ENCODE results near the gene FOXP1. TPM values are rescaled to one million over a fixed set of nuclear protein-coding genes. Genes with fewer than 3 reads are reported as not detected.

FOXP1 gene
- total RNA-seq, 1 donor from 2014 or later, result 195 TPM

DNA sequence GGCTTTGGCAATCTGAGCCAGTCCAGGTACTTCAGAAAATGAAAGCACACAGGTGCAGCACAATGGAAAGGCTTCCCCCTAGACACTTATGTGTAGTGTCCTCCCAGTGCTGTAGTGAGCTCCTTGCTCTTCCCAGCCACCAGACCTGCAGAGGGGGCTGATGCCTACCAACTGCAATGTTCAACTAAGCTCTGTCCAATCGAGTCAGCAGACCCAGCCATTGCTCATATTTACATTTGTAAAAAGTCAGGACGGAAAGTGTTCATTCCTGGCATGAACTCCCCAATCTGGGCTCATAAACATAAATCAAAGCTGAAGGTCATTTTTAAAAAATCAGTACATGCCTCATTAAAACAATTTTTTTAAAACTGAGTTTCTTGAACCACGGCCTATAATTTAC lies 73.0 kb downstream of the FOXP1 start:
- no peak overlapping the region for H3K27ac Mint-ChIP-seq (ENCODE audit: unreplicated experiment)
- TF ChIP-seq, protein P1, sequence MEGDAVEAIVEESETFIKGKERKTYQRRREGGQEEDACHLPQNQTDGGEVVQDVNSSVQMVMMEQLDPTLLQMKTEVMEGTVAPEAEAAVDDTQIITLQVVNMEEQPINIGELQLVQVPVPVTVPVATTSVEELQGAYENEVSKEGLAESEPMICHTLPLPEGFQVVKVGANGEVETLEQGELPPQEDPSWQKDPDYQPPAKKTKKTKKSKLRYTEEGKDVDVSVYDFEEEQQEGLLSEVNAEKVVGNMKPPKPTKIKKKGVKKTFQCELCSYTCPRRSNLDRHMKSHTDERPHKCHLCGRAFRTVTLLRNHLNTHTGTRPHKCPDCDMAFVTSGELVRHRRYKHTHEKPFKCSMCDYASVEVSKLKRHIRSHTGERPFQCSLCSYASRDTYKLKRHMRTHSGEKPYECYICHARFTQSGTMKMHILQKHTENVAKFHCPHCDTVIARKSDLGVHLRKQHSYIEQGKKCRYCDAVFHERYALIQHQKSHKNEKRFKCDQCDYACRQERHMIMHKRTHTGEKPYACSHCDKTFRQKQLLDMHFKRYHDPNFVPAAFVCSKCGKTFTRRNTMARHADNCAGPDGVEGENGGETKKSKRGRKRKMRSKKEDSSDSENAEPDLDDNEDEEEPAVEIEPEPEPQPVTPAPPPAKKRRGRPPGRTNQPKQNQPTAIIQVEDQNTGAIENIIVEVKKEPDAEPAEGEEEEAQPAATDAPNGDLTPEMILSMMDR (IDR thresholded peaks at IDR 0.05), result peak; percentile 62
- peak overlapping the region; percentile 67 for H3K4me3 Mint-ChIP-seq (ENCODE audit: unreplicated experiment)
- H3K4me1 Mint-ChIP-seq (ENCODE audit: unreplicated experiment), result peaks cover 14% of the 10 kb centered on the region
- H3K27me3 Mint-ChIP-seq (ENCODE audit: unreplicated experiment), result no peaks in the 10 kb centered on the region
- H3K9me3 Mint-ChIP-seq (ENCODE audit: unreplicated experiment), result no peaks in the 10 kb centered on the region
- no peak for DNase-seq (ENCODE audit: extremely low spot score, unreplicated experiment)
- peaks cover 10% of the 10 kb centered on the region for H3K36me3 Mint-ChIP-seq (ENCODE audit: unreplicated experiment)

DNA sequence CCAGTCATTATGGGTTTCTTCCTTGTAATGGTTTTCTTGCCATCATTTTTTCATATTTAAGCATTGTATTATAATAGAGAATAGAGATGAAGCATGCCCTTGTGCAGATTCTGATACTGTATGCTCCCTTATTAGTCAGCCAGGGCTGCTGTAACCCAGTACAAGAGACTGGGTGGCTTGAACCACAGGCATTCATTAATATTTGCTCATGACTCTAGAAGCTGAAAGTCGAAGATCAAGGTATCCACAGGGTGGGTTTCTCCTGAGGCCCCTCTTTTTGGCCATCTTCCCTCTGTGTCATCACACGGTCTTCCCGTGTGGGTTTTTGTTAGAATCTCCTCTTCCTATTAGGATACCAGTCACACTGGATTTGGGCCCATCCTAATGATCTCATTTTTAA lies 74.5 kb downstream of the FOXP1 start:
- Mint-ChIP-seq H3K4me3 (ENCODE audit: unreplicated experiment) (no peak overlapping the region), H3K4me1 (ENCODE audit: unreplicated experiment) (peaks cover 25% of the 10 kb centered on the region), H3K27ac (ENCODE audit: unreplicated experiment) (no peak overlapping the region), H3K36me3 (ENCODE audit: unreplicated experiment) (peaks cover 12% of the 10 kb centered on the region), H3K9me3 (ENCODE audit: unreplicated experiment) (no peaks in the 10 kb centered on the region), H3K27me3 (ENCODE audit: unreplicated experiment) (no peaks in the 10 kb centered on the region)
- no peak for DNase-seq (ENCODE audit: extremely low spot score, unreplicated experiment)
- TF ChIP-seq, protein P1 (IDR thresholded peaks at IDR 0.05), result no peak

DNA sequence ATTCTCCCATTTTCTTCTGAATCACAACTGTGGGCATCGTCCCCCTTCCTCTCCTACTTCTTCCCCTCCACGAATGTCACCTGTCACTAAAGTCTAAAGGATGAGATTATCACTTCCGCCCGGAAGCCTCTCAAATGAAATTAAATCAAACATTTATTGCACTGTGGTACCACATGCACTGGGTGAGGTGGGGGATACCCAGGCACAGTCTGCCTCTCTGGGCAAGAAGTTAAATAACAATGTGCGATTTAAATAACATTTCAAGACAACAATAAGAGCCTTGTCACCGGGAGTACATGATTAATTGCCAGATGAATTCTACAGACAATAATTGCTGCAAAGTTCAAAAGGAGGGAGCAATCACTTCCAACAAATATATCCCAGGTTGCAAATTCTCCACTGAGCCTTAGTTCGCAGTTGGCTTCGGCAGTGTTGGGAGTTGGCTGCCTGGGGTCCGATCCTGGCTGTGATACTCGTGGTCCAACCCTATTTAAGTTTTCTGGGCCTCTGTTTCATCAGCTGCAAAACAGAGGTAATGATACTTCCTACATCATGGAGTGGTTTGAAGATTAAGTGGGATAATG lies 77.7 kb downstream of the FOXP1 start:
- Mint-ChIP-seq H3K4me1 (ENCODE audit: unreplicated experiment) (peaks cover 48% of the 10 kb centered on the region), H3K36me3 (ENCODE audit: unreplicated experiment) (peaks cover 19% of the 10 kb centered on the region), H3K9me3 (ENCODE audit: unreplicated experiment) (no peaks in the 10 kb centered on the region), H3K4me3 (ENCODE audit: unreplicated experiment) (no peak overlapping the region), H3K27ac (ENCODE audit: unreplicated experiment) (peak overlapping the region; percentile 73), H3K27me3 (ENCODE audit: unreplicated experiment) (no peaks in the 10 kb centered on the region)
- TF ChIP-seq, protein P1 (IDR thresholded peaks at IDR 0.05), result no peak
- DNase-seq (ENCODE audit: extremely low spot score, unreplicated experiment), result no peak

DNA sequence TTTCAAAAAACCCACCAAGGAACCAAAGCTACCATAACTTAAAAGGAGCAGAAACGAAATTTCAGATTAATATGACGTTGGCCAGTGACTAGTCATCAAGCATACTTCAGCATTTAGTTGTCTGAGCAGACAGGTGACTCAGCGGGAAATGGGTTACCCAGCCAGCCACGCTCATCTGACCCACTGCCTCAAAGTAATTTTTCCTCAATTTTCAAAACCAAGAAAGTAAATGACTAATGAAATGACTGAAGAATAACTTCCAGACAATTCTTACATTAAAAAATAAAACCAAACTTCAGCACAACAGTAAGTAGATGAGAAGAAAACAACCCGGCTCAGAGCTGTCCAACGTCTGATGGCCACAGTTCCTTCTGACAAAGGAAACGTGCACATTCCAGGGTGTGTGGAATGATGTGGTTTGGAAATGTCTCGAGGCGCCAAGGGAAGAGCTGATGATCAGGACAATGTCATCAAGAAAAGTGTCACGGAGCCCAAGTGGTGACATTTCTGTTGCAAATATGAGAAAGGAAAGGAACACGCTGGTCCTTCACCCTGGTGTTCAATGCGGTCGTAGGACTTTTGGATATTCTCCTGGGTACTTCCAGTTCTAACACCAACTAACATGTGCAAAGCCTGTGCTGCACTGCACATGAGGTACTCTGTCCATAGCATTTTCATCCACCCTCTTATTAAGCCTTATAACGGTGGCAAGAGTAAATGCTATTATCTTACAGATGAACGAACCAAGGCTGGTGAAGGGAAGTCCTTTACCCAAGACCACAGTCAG lies 79.1 kb downstream of the FOXP1 start:
- peak overlapping the region; percentile 96 for H3K27ac Mint-ChIP-seq (ENCODE audit: unreplicated experiment)
- no peaks in the 10 kb centered on the region for H3K27me3 Mint-ChIP-seq (ENCODE audit: unreplicated experiment)
- DNase-seq (ENCODE audit: extremely low spot score, unreplicated experiment), result no peak
- H3K9me3 Mint-ChIP-seq (ENCODE audit: unreplicated experiment), result no peaks in the 10 kb centered on the region
- H3K36me3 Mint-ChIP-seq (ENCODE audit: unreplicated experiment), result peaks cover 19% of the 10 kb centered on the region
- TF ChIP-seq, protein P1 (IDR thresholded peaks at IDR 0.05), result no peak
- H3K4me1 Mint-ChIP-seq (ENCODE audit: unreplicated experiment), result peaks cover 52% of the 10 kb centered on the region
- peak overlapping the region; percentile 51 for H3K4me3 Mint-ChIP-seq (ENCODE audit: unreplicated experiment)

DNA sequence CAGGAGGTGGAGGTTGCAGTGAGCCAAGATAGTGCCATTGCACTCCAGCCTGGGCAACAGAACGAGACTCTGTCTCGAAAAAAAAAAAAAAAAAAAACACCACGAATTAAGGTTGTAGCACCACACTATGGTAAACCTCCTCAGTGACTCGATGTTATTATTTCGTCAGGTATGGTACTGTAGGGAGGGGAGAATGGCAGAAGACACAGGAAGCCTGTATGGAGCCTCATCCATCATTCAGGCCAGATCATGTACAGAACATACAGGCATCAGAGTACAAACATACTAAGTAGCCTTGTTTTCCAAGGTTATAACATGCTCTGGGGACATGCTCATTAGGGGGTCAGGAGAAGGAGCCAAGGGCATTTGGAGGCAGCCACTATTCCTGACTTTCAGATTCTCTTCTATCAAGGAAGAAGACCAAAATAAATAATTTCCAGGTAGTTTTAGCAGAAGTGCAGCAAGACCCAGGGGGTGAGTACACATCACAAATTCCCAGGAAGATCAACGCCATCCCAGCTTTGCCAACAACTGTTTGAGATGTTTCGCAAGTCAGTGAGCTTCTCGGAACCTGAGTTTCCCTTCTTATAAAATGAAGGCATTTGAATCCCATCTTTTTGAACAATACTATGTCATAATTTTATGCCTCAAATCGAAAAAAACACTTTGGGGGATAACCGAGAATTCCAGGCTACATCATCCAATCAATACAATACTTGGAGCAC lies 79.8 kb downstream of the FOXP1 start:
- Mint-ChIP-seq H3K4me3 (ENCODE audit: unreplicated experiment) (peak overlapping the region; percentile 51), H3K36me3 (ENCODE audit: unreplicated experiment) (peaks cover 21% of the 10 kb centered on the region), H3K9me3 (ENCODE audit: unreplicated experiment) (no peaks in the 10 kb centered on the region), H3K27me3 (ENCODE audit: unreplicated experiment) (no peaks in the 10 kb centered on the region), H3K4me1 (ENCODE audit: unreplicated experiment) (peaks cover 59% of the 10 kb centered on the region), H3K27ac (ENCODE audit: unreplicated experiment) (peak overlapping the region; percentile 96)
- no peak for DNase-seq (ENCODE audit: extremely low spot score, unreplicated experiment)
- TF ChIP-seq, protein P1 (IDR thresholded peaks at IDR 0.05), result no peak
